GM21360 (cell line): ENCODE measurements around the gene ITGA2B.
"Not testable (repeated sequence)": the region's sequence is repeated elsewhere in the genome, so short reads cannot be mapped to it uniquely, and the experiment has no call there.

Experiments used
- ATAC-seq: cut with Tn5 transposase; IDR thresholded peaks from one replicate; pipeline ENCODE4 v1.9.1; 2021; ENCODE audit warnings: mild to moderate bottlenecking, moderate library complexity; ENCODE audit not compliant: unreplicated experiment

Gene ITGA2B

DNA sequence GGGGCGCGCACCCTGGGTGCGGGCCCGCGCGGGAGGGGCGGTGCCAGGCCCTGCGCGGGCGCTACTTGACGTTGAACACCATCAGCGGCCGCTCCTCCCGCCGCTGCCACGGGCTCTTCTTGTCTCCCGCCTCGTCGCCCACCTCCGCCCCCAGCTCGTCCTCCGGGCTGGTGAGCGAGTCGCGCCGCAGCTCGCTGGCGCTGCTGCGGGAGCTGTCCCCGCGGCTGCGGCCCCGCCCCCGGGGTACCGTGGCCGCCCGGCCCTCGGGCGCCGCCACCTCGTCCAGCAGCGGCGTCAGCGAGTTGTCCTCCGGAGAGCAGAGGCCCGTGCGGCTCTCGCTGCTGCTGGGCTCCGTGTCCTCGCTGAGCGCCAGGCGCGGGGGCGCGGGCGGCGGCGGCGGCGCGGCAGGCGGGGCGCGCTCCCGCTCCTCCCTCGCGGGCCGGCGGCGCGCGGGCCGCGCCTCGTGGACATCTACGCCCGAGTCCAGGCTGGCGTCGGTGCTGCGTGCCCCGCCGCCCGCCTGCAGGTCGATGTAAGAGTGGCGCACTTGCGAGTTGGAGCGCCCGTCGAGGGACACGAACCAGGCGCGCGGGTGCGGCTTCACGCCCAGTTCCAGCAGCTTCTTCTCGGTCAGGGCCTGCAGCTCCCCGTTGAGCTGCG, 35.6 kb downstream of the ITGA2B start:
- no peak for ATAC-seq

DNA sequence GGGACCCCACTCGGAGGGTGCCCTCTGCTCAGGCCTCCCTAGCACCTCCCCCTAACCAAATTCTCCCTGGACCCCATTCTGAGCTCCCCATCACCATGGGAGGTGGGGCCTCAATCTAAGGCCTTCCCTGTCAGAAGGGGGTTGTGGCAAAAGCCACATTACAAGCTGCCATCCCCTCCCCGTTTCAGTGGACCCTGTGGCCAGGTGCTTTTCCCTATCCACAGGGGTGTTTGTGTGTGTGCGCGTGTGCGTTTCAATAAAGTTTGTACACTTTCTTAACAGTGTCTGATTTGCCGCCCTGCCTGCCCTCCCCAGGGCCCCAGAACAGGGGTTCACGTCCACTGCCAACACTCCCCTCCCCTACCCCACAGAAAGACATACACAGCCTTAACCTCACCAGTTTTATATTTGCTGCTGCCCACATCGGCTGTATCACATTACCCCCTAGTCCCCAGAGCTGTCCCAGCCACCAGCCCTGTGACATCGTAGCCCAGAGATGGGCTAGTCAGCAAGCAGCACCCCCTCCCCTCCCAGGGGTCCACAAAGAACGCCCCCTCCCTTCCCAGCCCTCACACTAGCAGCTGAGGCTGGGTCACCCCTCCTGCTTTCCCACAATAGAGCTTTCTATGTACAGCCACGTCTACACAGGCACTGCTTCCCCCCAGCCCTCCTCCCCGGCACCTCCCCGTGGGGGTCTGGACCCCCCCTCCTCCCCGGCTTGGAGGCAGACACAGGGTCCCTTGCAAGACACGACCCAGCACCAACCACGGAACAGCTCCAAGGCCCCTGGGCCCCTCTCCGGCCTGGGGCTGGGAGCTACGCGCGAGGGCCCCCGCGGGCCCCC, 36.4 kb downstream of the ITGA2B start:
- no peak for ATAC-seq

DNA sequence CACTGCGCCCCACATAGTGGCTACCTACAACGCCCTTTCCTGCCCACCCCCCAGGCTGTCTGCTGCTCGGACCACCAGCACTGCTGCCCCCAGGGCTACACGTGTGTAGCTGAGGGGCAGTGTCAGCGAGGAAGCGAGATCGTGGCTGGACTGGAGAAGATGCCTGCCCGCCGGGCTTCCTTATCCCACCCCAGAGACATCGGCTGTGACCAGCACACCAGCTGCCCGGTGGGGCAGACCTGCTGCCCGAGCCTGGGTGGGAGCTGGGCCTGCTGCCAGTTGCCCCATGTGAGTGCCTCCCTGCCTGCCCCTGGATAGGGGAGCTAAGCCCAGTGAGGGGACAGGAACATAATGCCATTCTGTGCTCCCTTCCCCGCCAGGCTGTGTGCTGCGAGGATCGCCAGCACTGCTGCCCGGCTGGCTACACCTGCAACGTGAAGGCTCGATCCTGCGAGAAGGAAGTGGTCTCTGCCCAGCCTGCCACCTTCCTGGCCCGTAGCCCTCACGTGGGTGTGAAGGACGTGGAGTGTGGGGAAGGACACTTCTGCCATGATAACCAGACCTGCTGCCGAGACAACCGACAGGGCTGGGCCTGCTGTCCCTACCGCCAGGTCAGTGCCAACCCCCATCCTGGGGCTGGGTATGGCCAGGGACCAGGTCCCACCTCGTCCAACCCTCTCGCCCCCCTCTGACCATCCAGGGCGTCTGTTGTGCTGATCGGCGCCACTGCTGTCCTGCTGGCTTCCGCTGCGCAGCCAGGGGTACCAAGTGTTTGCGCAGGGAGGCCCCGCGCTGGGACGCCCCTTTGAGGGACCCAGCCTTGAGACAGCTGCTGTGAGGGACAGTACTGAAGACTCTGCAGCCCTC, 37.3 kb downstream of the ITGA2B start:
- no peak for ATAC-seq

DNA sequence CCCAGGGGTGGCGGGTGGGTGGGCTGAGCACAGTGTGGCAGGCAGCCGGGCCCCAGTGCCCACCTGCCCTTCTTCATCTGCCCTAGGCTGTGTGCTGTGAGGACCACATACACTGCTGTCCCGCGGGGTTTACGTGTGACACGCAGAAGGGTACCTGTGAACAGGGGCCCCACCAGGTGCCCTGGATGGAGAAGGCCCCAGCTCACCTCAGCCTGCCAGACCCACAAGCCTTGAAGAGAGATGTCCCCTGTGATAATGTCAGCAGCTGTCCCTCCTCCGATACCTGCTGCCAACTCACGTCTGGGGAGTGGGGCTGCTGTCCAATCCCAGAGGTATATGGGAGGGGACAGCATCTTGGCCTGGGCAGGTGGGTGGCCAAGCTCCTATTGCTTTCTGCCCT, 38.0 kb downstream of the ITGA2B start:
- ATAC-seq: no peak

DNA sequence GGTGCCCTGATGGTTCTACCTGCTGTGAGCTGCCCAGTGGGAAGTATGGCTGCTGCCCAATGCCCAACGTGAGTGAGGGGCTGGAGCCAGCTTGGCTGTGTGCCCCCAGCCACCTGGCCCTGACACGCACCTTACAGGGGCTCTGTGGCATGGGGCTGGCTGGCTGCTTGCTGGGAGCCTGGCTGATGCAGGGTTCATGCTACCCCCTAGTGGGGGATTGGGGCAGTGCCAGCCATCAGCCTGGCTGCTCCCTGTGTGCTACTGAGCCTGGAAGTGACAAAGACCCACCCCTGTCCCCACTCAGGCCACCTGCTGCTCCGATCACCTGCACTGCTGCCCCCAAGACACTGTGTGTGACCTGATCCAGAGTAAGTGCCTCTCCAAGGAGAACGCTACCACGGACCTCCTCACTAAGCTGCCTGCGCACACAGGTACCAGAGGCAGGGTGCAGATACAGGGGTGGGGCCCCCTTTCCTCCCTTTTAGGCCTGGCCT, 38.7 kb downstream of the ITGA2B start:
- ATAC-seq: no peak

DNA sequence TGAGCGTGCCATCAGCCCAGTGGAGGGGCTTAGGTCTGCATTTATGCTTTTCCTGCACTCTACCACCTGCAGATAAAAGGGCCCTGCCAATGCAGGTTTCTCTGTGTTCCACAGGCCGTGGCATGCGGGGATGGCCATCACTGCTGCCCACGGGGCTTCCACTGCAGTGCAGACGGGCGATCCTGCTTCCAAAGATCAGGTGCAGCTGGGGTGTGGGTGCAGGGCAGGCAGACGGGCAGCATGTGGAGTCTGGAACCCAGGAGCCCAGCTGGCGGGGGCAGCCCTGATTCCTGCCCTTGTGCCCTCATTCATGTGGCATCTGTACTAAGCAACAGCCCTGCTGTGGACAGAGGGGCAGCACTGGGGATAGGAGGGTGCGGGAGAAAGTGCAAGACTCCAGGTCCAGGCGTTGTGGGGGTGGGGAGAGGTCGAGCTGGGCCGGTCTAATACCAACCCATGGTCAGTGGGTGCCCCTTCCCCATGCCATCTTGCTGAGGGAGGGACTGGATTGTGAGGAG, 39.8 kb downstream of the ITGA2B start:
- no peak for ATAC-seq

DNA sequence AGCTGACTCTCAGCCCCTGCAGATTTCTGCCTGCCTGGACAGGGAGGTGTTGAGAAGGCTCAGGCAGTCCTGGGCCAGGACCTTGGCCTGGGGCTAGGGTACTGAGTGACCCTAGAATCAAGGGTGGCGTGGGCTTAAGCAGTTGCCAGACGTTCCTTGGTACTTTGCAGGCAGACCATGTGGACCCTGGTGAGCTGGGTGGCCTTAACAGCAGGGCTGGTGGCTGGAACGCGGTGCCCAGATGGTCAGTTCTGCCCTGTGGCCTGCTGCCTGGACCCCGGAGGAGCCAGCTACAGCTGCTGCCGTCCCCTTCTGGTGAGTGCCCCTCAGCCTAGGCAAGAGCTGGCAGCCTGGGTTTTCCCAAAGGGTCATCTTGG, 40.5 kb downstream of the ITGA2B start:
- ATAC-seq: no peak

DNA sequence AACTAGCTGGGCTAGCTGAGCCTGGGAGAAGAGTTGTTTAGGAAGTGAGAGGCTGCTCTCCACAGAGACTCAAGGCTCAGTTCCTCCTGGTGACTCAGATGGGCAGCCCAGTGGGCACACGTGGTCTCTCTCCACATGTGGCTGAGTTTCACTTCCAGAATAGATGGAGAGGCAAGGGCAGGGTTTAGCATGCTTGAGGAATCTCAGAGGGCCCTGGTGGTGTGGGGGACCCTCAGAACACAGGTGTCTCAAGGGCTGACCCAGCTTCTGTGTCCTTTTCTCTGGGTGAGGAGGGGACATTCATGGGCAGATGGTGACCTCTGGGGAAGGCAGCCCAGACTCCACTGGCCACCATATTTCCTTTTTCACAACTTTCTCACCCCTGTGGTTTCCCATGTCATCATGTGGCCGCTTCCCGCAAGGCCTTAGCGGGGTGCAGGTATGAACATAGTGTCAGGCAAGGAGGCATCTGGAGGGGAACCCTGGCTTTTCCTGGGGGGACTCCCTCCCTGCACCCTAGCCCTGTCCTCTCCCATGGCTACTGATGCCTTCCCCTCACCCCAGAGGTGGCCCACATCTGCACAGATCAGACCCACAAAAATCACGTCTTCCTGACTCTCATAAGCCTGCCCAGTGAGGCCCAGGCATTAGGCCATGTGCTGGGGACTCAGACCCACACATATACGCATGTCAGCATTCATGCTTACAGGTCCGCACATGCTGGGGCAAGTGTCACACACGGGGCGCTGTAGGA, 41.0 kb downstream of the ITGA2B start:
- ATAC-seq: peak; percentile 43

DNA sequence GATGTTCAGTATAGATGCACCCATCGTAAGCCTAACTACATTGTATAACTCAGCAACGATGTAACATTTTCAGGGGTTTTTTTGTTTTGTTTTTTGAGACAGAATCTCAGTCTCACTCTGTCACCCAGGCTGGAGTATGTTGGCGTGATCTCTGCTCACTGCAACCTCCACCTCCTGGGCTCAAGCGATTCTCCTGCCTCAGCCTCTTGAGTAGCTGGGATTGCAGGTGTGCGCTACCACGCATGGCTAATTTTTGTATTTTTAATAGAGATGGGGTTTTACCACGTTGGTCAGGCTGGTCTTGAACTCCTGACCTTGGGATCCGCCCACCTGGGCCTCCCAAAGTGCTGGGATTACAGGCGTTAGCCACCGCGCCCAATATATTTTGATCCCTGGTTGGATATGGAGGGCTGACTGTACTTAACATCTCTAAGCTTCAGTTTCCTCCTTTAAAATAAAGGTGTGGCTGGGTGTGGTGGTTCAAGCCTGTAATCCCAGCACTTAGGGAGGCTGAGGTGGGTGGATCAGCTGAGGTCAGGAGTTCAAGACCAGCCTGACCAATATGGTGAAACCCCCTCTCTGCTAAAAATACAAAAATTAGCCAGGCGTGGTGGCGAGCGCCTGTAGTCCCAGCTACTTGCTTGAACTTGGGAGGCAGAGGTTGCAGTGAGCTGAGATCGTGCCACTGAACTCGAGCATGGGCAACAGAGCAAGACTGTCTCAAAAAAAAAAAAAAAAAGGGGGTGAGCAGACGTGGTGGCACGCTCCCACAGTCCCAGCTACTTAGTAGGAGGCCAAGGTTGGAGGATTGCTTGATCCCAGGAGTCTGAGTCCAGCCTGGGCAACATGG, 42.0 kb downstream of the ITGA2B start:
- not testable (repeated sequence) for ATAC-seq

DNA sequence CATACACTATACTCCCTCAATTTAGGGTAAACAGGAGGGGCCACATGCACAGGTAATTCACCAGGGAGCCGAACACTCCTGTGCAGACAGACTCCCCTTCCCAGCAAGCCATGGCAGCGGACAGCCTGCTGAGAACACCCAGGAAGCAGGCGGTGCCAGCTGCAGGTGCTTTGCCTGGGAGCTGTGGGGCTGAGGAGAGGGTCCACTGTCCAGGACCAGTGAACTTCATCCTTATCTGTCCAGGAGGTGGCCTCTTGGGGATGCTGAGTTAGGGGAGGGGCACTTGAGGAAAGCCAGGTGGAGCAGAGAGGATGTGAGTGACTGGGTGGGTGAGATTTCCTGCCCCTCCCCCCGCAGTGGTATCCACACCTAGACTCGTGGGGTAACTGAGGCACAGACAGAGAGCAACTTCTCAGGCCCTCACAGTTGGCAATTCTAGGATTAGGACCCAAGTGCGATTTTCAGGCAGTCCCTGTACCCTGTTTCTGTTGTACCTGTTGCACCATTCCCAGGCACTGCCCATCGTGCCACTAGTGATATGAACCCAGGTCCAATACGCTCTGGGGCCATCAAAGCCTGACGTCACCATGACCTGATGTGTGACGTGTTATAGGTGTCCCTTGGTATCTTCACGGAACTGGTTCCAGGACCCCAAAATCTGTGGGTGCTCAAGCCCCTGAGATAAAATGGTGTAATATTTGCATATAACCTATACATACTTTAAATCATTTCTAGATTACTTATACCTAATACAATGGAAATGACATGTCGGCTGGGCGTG, 43.2 kb downstream of the ITGA2B start:
- ATAC-seq: no peak

DNA sequence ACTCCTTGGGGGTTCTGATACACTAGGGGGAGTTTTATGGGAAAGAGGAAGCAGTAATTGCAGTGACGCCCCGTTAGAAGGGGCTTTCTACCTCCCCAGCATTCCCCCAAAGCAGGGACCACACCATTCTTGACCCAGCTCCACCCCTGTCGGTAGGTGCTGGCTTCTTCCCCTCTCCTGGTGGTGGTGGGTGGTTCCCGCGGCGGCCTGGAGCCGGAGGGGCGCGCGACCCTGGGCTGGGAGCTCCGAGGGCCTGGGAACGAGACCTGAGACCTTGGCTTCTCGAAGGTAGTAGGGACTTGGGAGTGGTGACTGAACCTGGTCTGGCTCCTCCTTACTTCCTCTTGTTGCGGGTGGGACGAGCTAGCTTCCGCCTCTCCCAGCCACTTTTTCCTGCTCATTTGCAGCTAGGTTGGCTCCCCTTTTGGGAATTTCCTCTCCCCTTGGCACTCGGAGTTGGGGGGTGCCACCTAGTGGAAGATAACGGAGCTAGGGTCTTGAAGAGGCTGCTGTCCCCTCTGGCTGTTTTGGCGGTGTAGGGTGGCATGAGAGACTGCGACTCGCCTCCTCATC, 43.9 kb downstream of the ITGA2B start:
- ATAC-seq: no peak

DNA sequence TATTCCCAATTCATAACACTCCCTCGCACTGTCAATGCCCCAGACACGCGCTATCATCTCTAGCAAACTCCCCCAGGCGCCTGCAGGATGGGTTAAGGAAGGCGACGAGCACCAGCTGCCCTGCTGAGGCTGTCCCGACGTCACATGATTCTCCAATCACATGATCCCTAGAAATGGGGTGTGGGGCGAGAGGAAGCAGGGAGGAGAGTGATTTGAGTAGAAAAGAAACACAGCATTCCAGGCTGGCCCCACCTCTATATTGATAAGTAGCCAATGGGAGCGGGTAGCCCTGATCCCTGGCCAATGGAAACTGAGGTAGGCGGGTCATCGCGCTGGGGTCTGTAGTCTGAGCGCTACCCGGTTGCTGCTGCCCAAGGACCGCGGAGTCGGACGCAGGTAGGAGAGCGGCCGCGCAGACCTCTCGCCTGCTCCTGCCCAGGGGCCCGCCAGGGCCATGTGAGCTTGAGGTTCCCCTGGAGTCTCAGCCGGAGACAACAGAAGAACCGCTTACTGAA, 44.5 kb downstream of the ITGA2B start, which contains the start of gene GRN:
Gene GRN (plus strand): TSS at position 364 of the 515 bp plus-strand sequence. CDS start 3,863 bp downstream, outside the sequence.
- ATAC-seq: no peak

DNA sequence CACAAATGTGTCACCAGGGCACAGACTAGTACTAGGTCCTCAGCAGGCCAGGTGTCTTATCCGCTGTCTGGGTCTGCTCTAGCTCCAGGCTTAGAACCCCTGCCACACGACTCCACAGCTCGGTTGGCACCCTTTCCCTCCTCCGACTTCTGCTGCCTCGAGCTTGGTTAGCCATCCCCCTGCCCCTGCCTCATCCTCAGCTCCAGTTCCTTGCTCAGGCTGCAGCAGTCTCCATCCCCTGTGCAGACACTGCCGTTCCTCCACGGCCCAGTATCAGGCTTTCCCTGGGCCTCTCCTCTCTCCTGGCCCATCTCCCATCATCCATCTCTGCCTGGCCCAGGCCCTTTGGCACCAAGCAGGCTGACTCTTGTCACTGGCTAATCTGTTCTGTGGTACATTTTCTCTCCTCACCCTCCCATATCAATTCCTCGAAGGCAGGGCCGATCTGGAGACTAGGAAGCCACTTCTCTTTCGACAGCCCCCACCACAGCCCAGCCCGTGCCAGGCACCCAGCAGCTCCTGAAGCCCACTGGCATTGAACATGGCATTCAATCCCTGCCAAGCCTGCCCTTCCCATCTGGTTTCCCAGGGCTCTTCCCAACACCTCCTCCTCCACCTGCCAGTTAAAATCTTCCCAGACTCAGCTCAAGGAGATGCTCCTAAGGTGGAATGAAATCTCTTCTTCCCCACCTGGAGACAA, 45.8 kb downstream of the ITGA2B start:
- no peak for ATAC-seq

DNA sequence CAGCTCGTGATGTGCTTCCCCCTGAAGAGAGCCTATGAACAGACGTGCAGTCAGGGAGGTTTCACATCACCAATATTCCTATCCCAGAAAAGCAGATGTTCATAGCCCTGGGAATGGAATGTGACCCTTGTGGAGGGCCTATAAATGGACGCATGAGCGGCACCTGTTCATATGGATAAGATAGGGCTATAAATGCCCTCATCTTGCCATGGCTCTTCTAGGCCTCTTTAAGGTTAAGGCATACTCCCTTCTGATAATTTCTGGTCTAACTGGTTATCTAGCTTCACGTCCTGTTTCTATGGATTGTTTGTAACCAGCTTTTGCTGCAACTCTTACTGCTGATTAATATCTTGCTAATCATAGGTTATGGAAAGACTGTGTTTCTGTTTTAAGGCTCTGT, 48.9 kb downstream of the ITGA2B start:
- ATAC-seq: not testable (repeated sequence)

DNA sequence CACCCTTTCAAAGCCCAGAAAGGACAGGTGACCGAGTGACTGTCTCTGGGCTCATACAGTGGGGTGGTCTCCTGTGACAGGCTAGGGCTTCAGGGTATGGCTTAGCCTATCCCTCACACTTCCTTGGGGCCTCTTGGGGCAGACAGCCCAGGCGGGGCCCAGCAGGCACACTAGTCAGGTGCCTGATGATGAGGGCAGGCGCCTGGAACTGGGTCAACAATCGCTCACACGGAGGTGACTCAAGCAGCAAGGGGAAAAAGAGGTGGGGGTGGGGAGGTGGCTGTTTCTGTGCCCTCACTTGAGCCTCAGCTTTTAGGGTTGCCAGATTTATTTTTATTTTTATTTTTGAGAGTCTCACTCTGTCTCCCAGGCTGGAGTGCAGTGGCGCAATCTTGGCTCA, 50.7 kb downstream of the ITGA2B start:
- no peak for ATAC-seq

DNA sequence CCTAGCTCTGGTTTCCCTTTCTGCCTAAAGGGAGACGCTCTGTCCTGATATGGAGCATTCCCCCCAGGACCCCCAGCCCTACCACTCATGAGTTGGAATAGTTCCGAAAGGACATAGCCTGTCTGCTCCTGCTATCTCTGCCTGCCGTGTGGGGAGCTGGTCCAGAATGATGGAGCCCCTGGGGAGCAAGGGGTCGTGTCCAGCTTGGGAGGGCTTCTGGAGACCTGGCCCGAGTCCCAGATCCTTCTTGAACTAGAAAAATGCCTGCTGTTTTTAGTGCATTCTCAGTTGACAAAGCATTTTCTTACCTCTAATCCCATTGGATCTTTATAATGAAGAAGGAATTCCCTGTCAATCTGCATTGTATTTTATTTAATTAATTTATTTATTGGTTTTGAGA, 53.5 kb downstream of the ITGA2B start:
- ATAC-seq: no peak

DNA sequence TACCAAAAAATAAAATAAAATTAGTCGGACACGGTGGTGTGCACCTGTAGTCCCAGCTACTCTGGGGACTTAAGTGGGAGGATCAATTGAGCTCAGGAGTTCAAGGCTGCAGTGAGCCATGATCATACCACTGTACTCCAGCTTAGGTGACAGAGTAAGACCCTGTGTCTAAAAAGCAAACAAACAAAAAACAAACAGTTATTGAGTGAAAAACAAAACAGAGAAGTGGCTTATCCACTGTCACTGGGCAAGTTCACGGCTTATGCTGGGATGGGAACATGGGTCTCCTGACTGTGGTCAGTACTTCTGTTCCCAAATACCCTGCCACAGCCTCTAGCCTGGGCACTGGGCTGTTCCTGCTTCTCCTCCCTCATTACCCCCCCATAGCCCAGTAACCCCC, 53.9 kb downstream of the ITGA2B start:
- no peak for ATAC-seq
